HepG2 (cell line): ENCODE results near the gene APOM. TPM values are rescaled to one million over a fixed set of nuclear protein-coding genes. Genes with fewer than 3 reads are reported as not detected.

ENCODE experiments used
- ADNP ChIP-seq: sonication (generic); formaldehyde crosslinking; IDR thresholded peaks from 2 replicates; pipeline ENCODE4 v1.4.0; 2020; ENCODE audit warnings: missing genetic modification reagents
- AGO2 ChIP-seq: fragments of 200-400 bp; formaldehyde crosslinking; optimal IDR thresholded peaks from 2 replicates; pipeline ENCODE3; 2017; ENCODE audit warnings: mild to moderate bottlenecking, low read depth, low read length, moderate library complexity
- CBFB ChIP-seq: sonication (generic); formaldehyde crosslinking; IDR thresholded peaks from 2 replicates; pipeline ENCODE4 v1.4.0; 2020; ENCODE audit warnings: missing genetic modification reagents
- ELF4 ChIP-seq: sonication (generic); formaldehyde crosslinking; IDR thresholded peaks from 2 replicates; pipeline ENCODE4 v1.5.0; 2020; ENCODE audit warnings: missing genetic modification reagents, mild to moderate bottlenecking, moderate library complexity, borderline replicate concordance
- ERF ChIP-seq: IDR thresholded peaks from 2 replicates; pipeline ENCODE4 v1.6.1; 2018; ENCODE audit warnings: missing biosample characterization, missing genetic modification reagents
- FOXJ3 ChIP-seq: sonication (generic); formaldehyde crosslinking; IDR thresholded peaks from 2 replicates; pipeline ENCODE4 v1.4.0; 2020; ENCODE audit warnings: missing genetic modification reagents, mild to moderate bottlenecking, borderline replicate concordance
- FOXP1 ChIP-seq, 2 experiments: fragments of 450-650 bp in 1 of 2; IDR thresholded peaks; 2 replicates each; pipeline ENCODE4 v1.6.1; 2017 to 2018; ENCODE audit warnings: antibody characterized with exemption in 1 of 2
- GTF3A ChIP-seq: sonication (generic); formaldehyde crosslinking; conservative IDR thresholded peaks from 2 replicates; pipeline ENCODE4 v1.4.0; 2020; ENCODE audit warnings: mild to moderate bottlenecking, missing genetic modification reagents
- HNF4G ChIP-seq, 2 experiments: sonication (generic) in 1 of 2; formaldehyde crosslinking in 1 of 2; IDR thresholded peaks; 2 replicates each; pipeline versions ENCODE4 v1.4.0 to v1.6.1; 2011 to 2020; ENCODE audit warnings: borderline replicate concordance in 2 of 2, low read depth in 2 of 2, mild to moderate bottlenecking in 2 of 2, low read length in 1 of 2, missing genetic modification reagents in 1 of 2, moderate library complexity in 1 of 2
- ISL2 ChIP-seq: sonication (generic); formaldehyde crosslinking; IDR thresholded peaks from 2 replicates; pipeline ENCODE4 v1.5.0; 2020; ENCODE audit warnings: missing genetic modification reagents
- NFYB ChIP-seq: sonication (generic); formaldehyde crosslinking; IDR thresholded peaks from 2 replicates; pipeline ENCODE4 v1.4.0; 2020; ENCODE audit warnings: missing genetic modification reagents
- NR2F6 ChIP-seq, 2 experiments: IDR thresholded peaks; 2 replicates each; pipeline ENCODE4 v1.6.1; 2016; ENCODE audit warnings: antibody characterized with exemption in 1 of 2, mild to moderate bottlenecking in 1 of 2
- PCBP2 ChIP-seq: fragments of 200-400 bp; formaldehyde crosslinking; optimal IDR thresholded peaks from 2 replicates; pipeline ENCODE3; 2018; ENCODE audit warnings: low read length, low read depth; ENCODE audit not compliant: poor library complexity, severe bottlenecking
- PHF20 ChIP-seq: sonication (generic); formaldehyde crosslinking; IDR thresholded peaks from 2 replicates; pipeline ENCODE4 v1.5.0; 2020; ENCODE audit warnings: mild to moderate bottlenecking, missing genetic modification reagents
- PITX1 ChIP-seq: sonication (generic); formaldehyde crosslinking; IDR thresholded peaks from 2 replicates; pipeline ENCODE4 v1.5.1; 2020; ENCODE audit warnings: mild to moderate bottlenecking, missing genetic modification reagents
- SETDB1 ChIP-seq: sonication (generic); formaldehyde crosslinking; IDR thresholded peaks from 2 replicates; pipeline ENCODE4 v1.5.1; 2020; ENCODE audit warnings: missing genetic modification reagents, mild to moderate bottlenecking, borderline replicate concordance
- SP2 ChIP-seq: sonication (generic); formaldehyde crosslinking; IDR thresholded peaks from 2 replicates; pipeline ENCODE4 v1.5.1; 2020; ENCODE audit warnings: mild to moderate bottlenecking, missing genetic modification reagents
- SP5 ChIP-seq: IDR thresholded peaks from 2 replicates; pipeline ENCODE4 v1.6.1; 2016; ENCODE audit warnings: low read depth, borderline replicate concordance
- STAT5B ChIP-seq: sonication (generic); formaldehyde crosslinking; IDR thresholded peaks from 2 replicates; pipeline ENCODE4 v1.4.0; 2020; ENCODE audit warnings: missing genetic modification reagents
- ZNF20 ChIP-seq: sonication (generic); formaldehyde crosslinking; IDR thresholded peaks from 2 replicates; pipeline ENCODE4 v1.4.0; 2020; ENCODE audit warnings: mild to moderate bottlenecking, moderate library complexity, missing genetic modification reagents
- ZNF292 ChIP-seq: sonication (generic); formaldehyde crosslinking; IDR thresholded peaks from 2 replicates; pipeline ENCODE4 v1.8.1; 2022; ENCODE audit warnings: mild to moderate bottlenecking, low read depth, missing genetic modification reagents, borderline replicate concordance
- ZNF3 ChIP-seq: IDR thresholded peaks from 2 replicates; pipeline ENCODE4 v1.7.0; 2017; ENCODE audit warnings: inconsistent platforms
- ZNF367 ChIP-seq: sonication (generic); formaldehyde crosslinking; IDR thresholded peaks from 2 replicates; pipeline ENCODE4 v1.4.0; 2020; ENCODE audit warnings: missing genetic modification reagents, borderline replicate concordance
- ZNF558 ChIP-seq: sonication (generic); formaldehyde crosslinking; IDR thresholded peaks from 2 replicates; pipeline ENCODE4 v1.9.0; 2022; ENCODE audit warnings: mild to moderate bottlenecking, missing genetic modification reagents, borderline replicate concordance
- polyA plus RNA-seq, 8 experiments: library from polyadenylated mRNA; depleted of rRNA in 3 of 8; stranded (reverse) in 7 of 8; unstranded in 1 of 8; fragments of >200 nt; fragmentation: Illumina TruSeq in 4 of 8; extraction: Trizol in 4 of 8; gene quantifications; 2 replicates each; pipeline versions ENCODE4 v1.2.1 to v1.2.3, GENCODE V29; 2011 to 2016; ENCODE audit warnings: low read depth in 4 of 8, missing spikeins in 1 of 8, mixed read lengths in 1 of 8; ENCODE audit not compliant: insufficient read depth in 1 of 8
- total RNA-seq, 5 experiments: library from RNA; depleted of rRNA; stranded (reverse); fragments of >200 nt; fragmentation: Illumina TruSeq; extraction: Trizol; gene quantifications; 2 replicates each; pipeline ENCODE4 v1.2.3, GENCODE V29; 2016; ENCODE audit warnings: low read depth in 1 of 5
- TF ChIP-seq, protein P1 (sequence below): sonication (generic); formaldehyde crosslinking; IDR thresholded peaks from 2 replicates; pipeline ENCODE4 v1.4.0; 2020; ENCODE audit warnings: missing genetic modification reagents
- TF ChIP-seq, protein P2 (sequence below): sonication (generic); formaldehyde crosslinking; IDR thresholded peaks from 2 replicates; pipeline ENCODE4 v1.5.1; 2020; ENCODE audit warnings: missing genetic modification reagents, mild to moderate bottlenecking, borderline replicate concordance

Gene APOM
- total and polyA plus RNA-seq, 2 of the 13 experiments (the other 11 are each of a cell fraction or from before 2014, with no cell fraction given) = 98.2 to 1,140 TPM

DNA sequence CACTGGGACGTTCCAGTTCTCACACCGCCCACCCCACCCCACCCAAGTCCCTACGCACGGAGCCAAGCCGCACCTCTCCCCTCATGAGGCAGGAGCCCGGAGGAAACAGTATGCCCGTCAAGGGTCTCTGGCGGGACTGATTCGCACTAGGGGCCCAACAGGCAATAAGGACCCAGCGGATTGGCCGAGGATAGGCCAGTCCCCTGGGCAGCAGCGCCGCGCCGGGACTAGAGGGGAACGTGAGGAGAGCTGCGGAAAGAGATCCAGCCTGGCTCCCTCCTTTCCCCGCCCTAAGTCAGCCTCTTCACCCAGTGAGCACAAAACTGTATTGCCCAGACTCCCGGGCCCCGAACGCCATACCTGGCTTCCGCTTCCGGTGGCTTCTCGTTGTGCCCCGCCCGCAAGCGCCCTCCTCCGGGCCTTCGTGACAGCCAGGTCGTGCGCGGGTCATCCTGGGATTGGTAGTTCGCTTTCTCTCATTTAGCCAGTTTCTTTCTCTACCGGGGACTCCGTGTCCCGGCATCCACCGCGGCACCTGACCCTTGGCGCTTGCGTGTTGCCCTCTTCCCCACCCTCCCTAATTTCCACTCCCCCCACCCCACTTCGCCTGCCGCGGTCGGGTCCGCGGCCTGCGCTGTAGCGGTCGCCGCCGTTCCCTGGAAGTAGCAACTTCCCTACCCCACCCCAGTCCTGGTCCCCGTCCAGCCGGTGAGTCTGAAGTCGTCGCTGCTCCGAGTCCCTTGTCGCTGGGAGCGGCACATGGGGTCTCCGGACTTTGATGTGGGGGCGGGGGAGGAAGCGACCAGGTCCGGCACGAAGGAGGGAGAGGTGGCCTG, 10.0 kb downstream of the APOM start, which contains the start of gene CSNK2B (continued):
- TF ChIP-seq ERF (CRISPR knock-in tag) (peak; percentile 44), GTF3A (peak; percentile 40; the same call in 1 of the 2 replicates), ZNF292 (CRISPR knock-in tag) (no peak), STAT5B (CRISPR knock-in tag) (no peak; the same call in 1 of the 2 replicates), ELF4 (CRISPR knock-in tag) (no peak; the same call in 1 of the 2 replicates), PCBP2 (no peak), SP5 (CRISPR knock-in tag) (peak; percentile 68), AGO2 (peak; percentile 95), SP2 (CRISPR knock-in tag) (peak; percentile 62), ADNP (CRISPR knock-in tag) (no peak), ISL2 (CRISPR knock-in tag) (peak; percentile 56; the same call in 1 of the 2 replicates), FOXJ3 (CRISPR knock-in tag) (peak; percentile 66; the same call in 1 of the 2 replicates), ZNF3 (CRISPR knock-in tag) (no peak), FOXP1 (IDR thresholded peaks at IDR 0.05) (no peak), FOXP1 (CRISPR knock-in tag; IDR thresholded peaks at IDR 0.05) (peak; percentile 26; the same call in 1 of the 2 replicates), SETDB1 (CRISPR knock-in tag) (no peak), PHF20 (CRISPR knock-in tag) (peak; percentile 82), ZNF20 (CRISPR knock-in tag) (no peak), ZNF367 (CRISPR knock-in tag) (no peak), HNF4G (IDR thresholded peaks at IDR 0.05; ENCODE audit: borderline replicate concordance, low read depth, low read length) (peak; percentile 3), HNF4G (CRISPR knock-in tag; IDR thresholded peaks at IDR 0.05; ENCODE audit: borderline replicate concordance, low read depth) (no peak), ZNF558 (CRISPR knock-in tag) (0 out of 2 replicates have a peak, but pooled peaks have one; percentile 15), NFYB (CRISPR knock-in tag) (peak; percentile 57; the same call in 1 of the 2 replicates), CBFB (CRISPR knock-in tag) (no peak), PITX1 (CRISPR knock-in tag) (peak; percentile 71; the same call in 1 of the 2 replicates), NR2F6 (IDR thresholded peaks at IDR 0.05) (no peak), NR2F6 (CRISPR knock-in tag; IDR thresholded peaks at IDR 0.05) (peak; percentile 64; the same call in 1 of the 2 replicates)
- TF ChIP-seq, protein P1, sequence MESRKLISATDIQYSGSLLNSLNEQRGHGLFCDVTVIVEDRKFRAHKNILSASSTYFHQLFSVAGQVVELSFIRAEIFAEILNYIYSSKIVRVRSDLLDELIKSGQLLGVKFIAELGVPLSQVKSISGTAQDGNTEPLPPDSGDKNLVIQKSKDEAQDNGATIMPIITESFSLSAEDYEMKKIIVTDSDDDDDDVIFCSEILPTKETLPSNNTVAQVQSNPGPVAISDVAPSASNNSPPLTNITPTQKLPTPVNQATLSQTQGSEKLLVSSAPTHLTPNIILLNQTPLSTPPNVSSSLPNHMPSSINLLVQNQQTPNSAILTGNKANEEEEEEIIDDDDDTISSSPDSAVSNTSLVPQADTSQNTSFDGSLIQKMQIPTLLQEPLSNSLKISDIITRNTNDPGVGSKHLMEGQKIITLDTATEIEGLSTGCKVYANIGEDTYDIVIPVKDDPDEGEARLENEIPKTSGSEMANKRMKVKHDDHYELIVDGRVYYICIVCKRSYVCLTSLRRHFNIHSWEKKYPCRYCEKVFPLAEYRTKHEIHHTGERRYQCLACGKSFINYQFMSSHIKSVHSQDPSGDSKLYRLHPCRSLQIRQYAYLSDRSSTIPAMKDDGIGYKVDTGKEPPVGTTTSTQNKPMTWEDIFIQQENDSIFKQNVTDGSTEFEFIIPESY (CRISPR knock-in tag) = no peak
- TF ChIP-seq, protein P2, sequence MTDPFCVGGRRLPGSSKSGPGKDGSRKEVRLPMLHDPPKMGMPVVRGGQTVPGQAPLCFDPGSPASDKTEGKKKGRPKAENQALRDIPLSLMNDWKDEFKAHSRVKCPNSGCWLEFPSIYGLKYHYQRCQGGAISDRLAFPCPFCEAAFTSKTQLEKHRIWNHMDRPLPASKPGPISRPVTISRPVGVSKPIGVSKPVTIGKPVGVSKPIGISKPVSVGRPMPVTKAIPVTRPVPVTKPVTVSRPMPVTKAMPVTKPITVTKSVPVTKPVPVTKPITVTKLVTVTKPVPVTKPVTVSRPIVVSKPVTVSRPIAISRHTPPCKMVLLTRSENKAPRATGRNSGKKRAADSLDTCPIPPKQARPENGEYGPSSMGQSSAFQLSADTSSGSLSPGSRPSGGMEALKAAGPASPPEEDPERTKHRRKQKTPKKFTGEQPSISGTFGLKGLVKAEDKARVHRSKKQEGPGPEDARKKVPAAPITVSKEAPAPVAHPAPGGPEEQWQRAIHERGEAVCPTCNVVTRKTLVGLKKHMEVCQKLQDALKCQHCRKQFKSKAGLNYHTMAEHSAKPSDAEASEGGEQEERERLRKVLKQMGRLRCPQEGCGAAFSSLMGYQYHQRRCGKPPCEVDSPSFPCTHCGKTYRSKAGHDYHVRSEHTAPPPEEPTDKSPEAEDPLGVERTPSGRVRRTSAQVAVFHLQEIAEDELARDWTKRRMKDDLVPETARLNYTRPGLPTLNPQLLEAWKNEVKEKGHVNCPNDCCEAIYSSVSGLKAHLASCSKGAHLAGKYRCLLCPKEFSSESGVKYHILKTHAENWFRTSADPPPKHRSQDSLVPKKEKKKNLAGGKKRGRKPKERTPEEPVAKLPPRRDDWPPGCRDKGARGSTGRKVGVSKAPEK = no peak
